ENCODE results near the gene SLC39A13. TPM values are rescaled to one million over a fixed set of nuclear protein-coding genes. Genes with fewer than 3 reads are reported as not detected.
A peak's percentile ranks its signal among the peaks of the same experiment; 100 is the strongest.

SLC39A13 gene
- total RNA-seq = 53.5 TPM

GRCh38 chr11:47407746-47408590 is at the start of gene SLC39A13:
TSS of gene SLC39A13 (plus strand) at chr11:47408590. CDS start at chr11:47410095, 1,505 bp downstream.
- Histone ChIP-seq H3K36me3 (peaks cover 0 to 16% of the 10 kb centered on the region in 2 donors), H3K27me3 (no peaks in the 10 kb centered on the region), H3K4me3 (peak within 1 kb of the TSS; percentile 62 to 87), H3K9me3 (no peaks in the 10 kb centered on the region), H3K27ac (peak within 1 kb of the TSS; percentile 89), H3K4me1 (peaks cover 37% of the 10 kb centered on the region)
- peak; percentile 94 to 97 for DNase-seq (ENCODE audit: extremely low spot score in 2 of 2)
- TF ChIP-seq CTCF (IDR thresholded peaks at IDR 0.05) = peak; percentile 78 to 85 (median 83)
- TF ChIP-seq POLR2AphosphoS5 (IDR thresholded peaks at IDR 0.05; ENCODE audit: insufficient read depth in 1 of 2, low read depth in 1 of 2) = peak in 1 of 2 donors; percentile 66
- TF ChIP-seq POLR2A (IDR thresholded peaks at IDR 0.05) = peak in 1 of 2 donors; percentile 88
- intact Hi-C loops (cut with DNase I) = no loop called here

- TF ChIP-seq CTCF (IDR thresholded peaks at IDR 0.05) (no peak), POLR2A (IDR thresholded peaks at IDR 0.05) (no peak), POLR2AphosphoS5 (IDR thresholded peaks at IDR 0.05; ENCODE audit: insufficient read depth in 1 of 2, low read depth in 1 of 2) (no peak)
- Histone ChIP-seq H3K27me3 (no peaks in the 10 kb centered on the region), H3K27ac (no peak overlapping the region), H3K9me3 (no peaks in the 10 kb centered on the region), H3K4me3 (no peak overlapping the region), H3K4me1 (peaks cover 13% of the 10 kb centered on the region), H3K36me3 (no peaks in the 10 kb centered on the region)
- DNase-seq (ENCODE audit: extremely low spot score in 2 of 2) = no peak
- intact Hi-C loops (cut with DNase I) = loop anchor here (10.0 kb wide), 2 partner anchors 74 to 464 kb away; no protein-coding TSS in a partner anchor
Measured at GRCh38 chr11:47358731-47359051, 49.7 kb upstream of the SLC39A13 start.

- DNase-seq (ENCODE audit: extremely low spot score in 2 of 2) = no peak
- Histone ChIP-seq H3K9me3 (no peaks in the 10 kb centered on the region), H3K4me3 (no peak overlapping the region), H3K36me3 (no peaks in the 10 kb centered on the region), H3K4me1 (peaks cover 13% of the 10 kb centered on the region), H3K27ac (no peak overlapping the region), H3K27me3 (no peaks in the 10 kb centered on the region)
- no peak for TF ChIP-seq POLR2A (IDR thresholded peaks at IDR 0.05)
- no peak for TF ChIP-seq POLR2AphosphoS5 (IDR thresholded peaks at IDR 0.05; ENCODE audit: insufficient read depth in 1 of 2, low read depth in 1 of 2)
- TF ChIP-seq CTCF (IDR thresholded peaks at IDR 0.05) = no peak
- intact Hi-C loops (cut with DNase I) = loop anchor here (10.0 kb wide), 2 partner anchors 74 to 464 kb away; no protein-coding TSS in a partner anchor
Measured at GRCh38 chr11:47359162-47359561, 49.2 kb upstream of the SLC39A13 start.

- H3K36me3 ChIP-seq = no peaks in the 10 kb centered on the region
- intact Hi-C loops (cut with DNase I) = loop anchor here (10.0 kb wide), 2 partner anchors 75 to 465 kb away; no protein-coding TSS in a partner anchor
- no peak for DNase-seq (ENCODE audit: extremely low spot score in 2 of 2)
- no peak overlapping the region for H3K27ac ChIP-seq
- TF ChIP-seq CTCF (IDR thresholded peaks at IDR 0.05) (no peak), POLR2AphosphoS5 (IDR thresholded peaks at IDR 0.05; ENCODE audit: insufficient read depth in 1 of 2, low read depth in 1 of 2) (no peak), POLR2A (IDR thresholded peaks at IDR 0.05) (no peak)
- no peaks in the 10 kb centered on the region for H3K9me3 ChIP-seq
- H3K27me3 ChIP-seq = no peaks in the 10 kb centered on the region
- no peak overlapping the region for H3K4me3 ChIP-seq
- H3K4me1 ChIP-seq = peaks cover 13% of the 10 kb centered on the region
Measured at GRCh38 chr11:47359586-47359985, 48.8 kb upstream of the SLC39A13 start.

- H3K36me3 ChIP-seq = no peaks in the 10 kb centered on the region
- intact Hi-C loops (cut with DNase I) = no loop called here
- no peak for TF ChIP-seq POLR2AphosphoS5 (IDR thresholded peaks at IDR 0.05; ENCODE audit: insufficient read depth in 1 of 2, low read depth in 1 of 2)
- no peak for TF ChIP-seq CTCF (IDR thresholded peaks at IDR 0.05)
- TF ChIP-seq POLR2A (IDR thresholded peaks at IDR 0.05) = no peak
- peaks cover 6% of the 10 kb centered on the region for H3K4me1 ChIP-seq
- no peak for DNase-seq (ENCODE audit: extremely low spot score in 2 of 2)
- no peak overlapping the region for H3K4me3 ChIP-seq
- H3K27ac ChIP-seq = no peak overlapping the region
- H3K9me3 ChIP-seq = no peaks in the 10 kb centered on the region
- no peaks in the 10 kb centered on the region for H3K27me3 ChIP-seq
Measured at GRCh38 chr11:47360341-47360740, 48.0 kb upstream of the SLC39A13 start.

Data from vagina (tissue), 2 donors.